Endothelial cell (in vitro differentiated cells): ENCODE measurements around the gene DDB1. TPM values are rescaled to one million over a fixed set of nuclear protein-coding genes. Genes with fewer than 3 reads are reported as not detected.

Source experiments
- DNase-seq: peaks from one replicate; pipeline ENCODE4 v3.0.0; 2021; ENCODE audit warnings: low spot score
- H3K27ac Mint-ChIP-seq: one replicate; pipeline ENCODE4 v1.8.0; 2021; ENCODE audit warnings: mixed read lengths, inconsistent platforms; ENCODE audit not compliant: unreplicated experiment
- H3K27me3 Mint-ChIP-seq: one replicate; pipeline ENCODE4 v1.8.0; 2021; ENCODE audit warnings: mild to moderate bottlenecking, moderate library complexity, mixed read lengths, inconsistent platforms; ENCODE audit not compliant: unreplicated experiment
- H3K36me3 Mint-ChIP-seq: one replicate; pipeline ENCODE4 v1.8.0; 2021; ENCODE audit warnings: mild to moderate bottlenecking, low read depth, mixed read lengths, inconsistent platforms; ENCODE audit not compliant: unreplicated experiment
- H3K4me1 Mint-ChIP-seq: one replicate; pipeline ENCODE4 v1.8.0; 2021; ENCODE audit warnings: mild to moderate bottlenecking, mixed read lengths, inconsistent platforms; ENCODE audit not compliant: unreplicated experiment
- H3K4me3 Mint-ChIP-seq: one replicate; pipeline ENCODE4 v1.8.0; 2021; ENCODE audit warnings: mild to moderate bottlenecking, mixed read lengths, inconsistent platforms; ENCODE audit not compliant: unreplicated experiment
- H3K9me3 Mint-ChIP-seq: one replicate; pipeline ENCODE4 v1.8.0; 2021; ENCODE audit warnings: mixed read lengths, inconsistent platforms; ENCODE audit not compliant: unreplicated experiment
- CTCF ChIP-seq: fragments of 200-600 bp; sonication (generic); IDR thresholded peaks from one replicate; pipeline ENCODE4 v1.5.0; 2021; ENCODE audit warnings: antibody characterized with exemption; ENCODE audit not compliant: unreplicated experiment
- total RNA-seq: library from RNA; stranded (reverse); fragmentation: NEBNext Ultra II Directional; extraction: Animal tissue kit (Norgen Biotek cat#: 25700); gene quantifications from one replicate; pipeline ENCODE4 v1.2.1, GENCODE V29; 2021; ENCODE audit not compliant: unreplicated experiment

The DDB1 gene
- total RNA-seq, 1 donor from 2014 or later = 239 TPM

- no peak overlapping the region for H3K27ac Mint-ChIP-seq
- H3K4me1 Mint-ChIP-seq = peaks cover 9% of the 10 kb centered on the region
- peaks cover 61% of the 10 kb centered on the region for H3K36me3 Mint-ChIP-seq
- DNase-seq = no peak
- peaks cover 5% of the 10 kb centered on the region for H3K27me3 Mint-ChIP-seq
- TF ChIP-seq CTCF = no peak
- no peak overlapping the region for H3K4me3 Mint-ChIP-seq
- H3K9me3 Mint-ChIP-seq = no peaks in the 10 kb centered on the region
Observed at GRCh38 chr11:61283613-61284012, 49.3 kb downstream of the DDB1 start.

- TF ChIP-seq CTCF = no peak
- H3K36me3 Mint-ChIP-seq = peaks cover 56% of the 10 kb centered on the region
- H3K4me3 Mint-ChIP-seq = peak overlapping the region; percentile 22
- no peaks in the 10 kb centered on the region for H3K9me3 Mint-ChIP-seq
- peak; percentile 82 for DNase-seq
- peak overlapping the region; percentile 25 for H3K27ac Mint-ChIP-seq
- peaks cover 5% of the 10 kb centered on the region for H3K4me1 Mint-ChIP-seq
- peaks cover 5% of the 10 kb centered on the region for H3K27me3 Mint-ChIP-seq
Observed at GRCh38 chr11:61281581-61282250, 51.2 kb downstream of the DDB1 start.

DNA sequence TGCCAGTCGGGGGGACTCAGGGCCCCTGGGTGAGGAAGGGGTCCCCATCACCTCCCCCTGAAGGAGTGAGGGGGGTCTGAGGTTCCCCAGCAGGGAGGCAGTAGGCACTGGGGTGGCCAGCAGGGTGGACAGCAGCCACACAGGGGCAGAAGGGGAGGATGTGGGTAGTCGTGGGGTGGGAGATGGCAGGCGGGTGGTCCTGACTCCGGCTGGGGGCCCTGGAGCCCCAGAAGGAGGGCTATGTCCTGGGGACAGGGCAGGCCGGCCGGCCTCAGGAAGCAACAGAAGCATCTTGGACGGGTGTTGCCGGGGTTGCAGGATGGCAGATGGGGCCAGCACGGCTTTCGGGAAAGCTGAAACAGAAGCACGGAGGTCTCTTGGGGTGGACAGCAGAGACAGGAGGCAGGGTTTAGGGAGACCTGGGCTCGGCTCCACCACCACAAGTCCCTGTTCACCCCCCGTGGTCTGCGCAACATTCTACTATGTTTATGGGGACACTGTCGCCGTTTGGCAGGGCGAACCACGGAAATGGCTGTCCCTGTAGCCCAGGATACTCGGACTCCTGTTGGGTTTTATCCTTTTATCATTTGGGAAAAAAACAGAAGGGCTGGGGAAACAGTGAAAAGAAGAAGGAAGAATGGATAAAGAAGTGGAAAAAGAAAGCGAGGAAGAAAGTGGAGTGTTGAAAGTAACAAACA, 51.9 kb downstream of the DDB1 start:
- Mint-ChIP-seq H3K4me3 (peak overlapping the region; percentile 22), H3K27ac (peak overlapping the region; percentile 25), H3K9me3 (no peaks in the 10 kb centered on the region), H3K4me1 (peaks cover 5% of the 10 kb centered on the region), H3K27me3 (peaks cover 5% of the 10 kb centered on the region), H3K36me3 (peaks cover 53% of the 10 kb centered on the region)
- no peak for TF ChIP-seq CTCF
- no peak for DNase-seq

- H3K4me1 Mint-ChIP-seq = peaks cover 5% of the 10 kb centered on the region
- DNase-seq = no peak
- H3K36me3 Mint-ChIP-seq = peaks cover 46% of the 10 kb centered on the region
Observed at GRCh38 chr11:61279934-61280659, 52.8 kb downstream of the DDB1 start.

More at GRCh38 chr11:61279934-61280659, 52.8 kb downstream of the DDB1 start:
- TF ChIP-seq CTCF = no peak
- peak overlapping the region; percentile 62 for H3K4me3 Mint-ChIP-seq
- H3K27me3 Mint-ChIP-seq = peaks cover 5% of the 10 kb centered on the region
- no peaks in the 10 kb centered on the region for H3K9me3 Mint-ChIP-seq
- H3K27ac Mint-ChIP-seq = no peak overlapping the region
